Breast epithelium (tissue), 3 donors: ENCODE results near the gene COMT.

Source experiments
- POLR2A ChIP-seq: fragments of 450-650 bp; IDR thresholded peaks from one replicate; pipeline ENCODE4 v1.6.1; 2016; ENCODE audit warnings: antibody characterized with exemption, mild to moderate bottlenecking, moderate library complexity
- POLR2AphosphoS5 ChIP-seq, 3 donors: sonication (generic); formaldehyde crosslinking; IDR thresholded peaks; one replicate each; pipeline ENCODE4 v1.6.1; 2017; ENCODE audit warnings: antibody characterized with exemption in 3 of 3
- TF ChIP-seq, protein P1 (sequence below), 3 donors: fragments of 450-650 bp; IDR thresholded peaks; one replicate each; pipeline ENCODE4 v1.5.1; 2016 to 2017; ENCODE audit warnings: antibody characterized with exemption in 3 of 3, mild to moderate bottlenecking in 3 of 3, moderate library complexity in 3 of 3

DNA sequence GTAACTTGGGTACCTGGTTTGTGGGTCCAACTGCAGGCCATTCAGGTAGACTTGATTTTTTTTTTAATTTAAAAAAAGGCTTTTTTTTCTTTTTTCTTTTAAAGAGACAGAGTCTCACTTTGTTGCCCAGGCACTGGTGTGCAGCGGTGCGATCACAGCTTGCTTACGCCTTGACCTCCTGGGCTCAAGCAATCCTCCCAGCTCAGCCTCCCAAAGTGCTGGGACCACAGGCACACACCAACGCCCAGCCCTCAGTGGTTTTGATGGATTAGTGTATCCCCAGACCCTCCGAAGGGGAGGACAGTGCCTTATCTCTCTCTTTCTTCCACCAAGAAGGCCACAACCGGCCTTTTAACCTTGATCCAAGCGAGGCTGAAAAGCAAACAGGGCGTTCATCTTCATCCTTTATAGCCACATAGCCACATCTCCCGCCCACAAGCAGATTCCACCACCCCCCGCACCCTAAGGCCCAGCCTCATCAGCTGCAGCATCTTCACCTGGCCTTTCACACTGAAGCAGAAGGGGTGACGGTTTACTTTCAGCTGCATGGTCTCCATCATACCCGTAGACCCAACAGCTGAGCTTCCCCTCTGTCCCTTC, 17.6 kb upstream of the COMT start:
- TF ChIP-seq, protein P1, sequence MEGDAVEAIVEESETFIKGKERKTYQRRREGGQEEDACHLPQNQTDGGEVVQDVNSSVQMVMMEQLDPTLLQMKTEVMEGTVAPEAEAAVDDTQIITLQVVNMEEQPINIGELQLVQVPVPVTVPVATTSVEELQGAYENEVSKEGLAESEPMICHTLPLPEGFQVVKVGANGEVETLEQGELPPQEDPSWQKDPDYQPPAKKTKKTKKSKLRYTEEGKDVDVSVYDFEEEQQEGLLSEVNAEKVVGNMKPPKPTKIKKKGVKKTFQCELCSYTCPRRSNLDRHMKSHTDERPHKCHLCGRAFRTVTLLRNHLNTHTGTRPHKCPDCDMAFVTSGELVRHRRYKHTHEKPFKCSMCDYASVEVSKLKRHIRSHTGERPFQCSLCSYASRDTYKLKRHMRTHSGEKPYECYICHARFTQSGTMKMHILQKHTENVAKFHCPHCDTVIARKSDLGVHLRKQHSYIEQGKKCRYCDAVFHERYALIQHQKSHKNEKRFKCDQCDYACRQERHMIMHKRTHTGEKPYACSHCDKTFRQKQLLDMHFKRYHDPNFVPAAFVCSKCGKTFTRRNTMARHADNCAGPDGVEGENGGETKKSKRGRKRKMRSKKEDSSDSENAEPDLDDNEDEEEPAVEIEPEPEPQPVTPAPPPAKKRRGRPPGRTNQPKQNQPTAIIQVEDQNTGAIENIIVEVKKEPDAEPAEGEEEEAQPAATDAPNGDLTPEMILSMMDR (IDR thresholded peaks at IDR 0.05): no peak
- no peak for TF ChIP-seq POLR2A
- no peak for TF ChIP-seq POLR2AphosphoS5 (IDR thresholded peaks at IDR 0.05)
